ENCODE measurements around the gene FAM170B. TPM values are rescaled to one million over a fixed set of nuclear protein-coding genes. Genes with fewer than 3 reads are reported as not detected.

The FAM170B gene
- total and polyA plus RNA-seq, 5 donors from 2014 or later = not detected

DNA sequence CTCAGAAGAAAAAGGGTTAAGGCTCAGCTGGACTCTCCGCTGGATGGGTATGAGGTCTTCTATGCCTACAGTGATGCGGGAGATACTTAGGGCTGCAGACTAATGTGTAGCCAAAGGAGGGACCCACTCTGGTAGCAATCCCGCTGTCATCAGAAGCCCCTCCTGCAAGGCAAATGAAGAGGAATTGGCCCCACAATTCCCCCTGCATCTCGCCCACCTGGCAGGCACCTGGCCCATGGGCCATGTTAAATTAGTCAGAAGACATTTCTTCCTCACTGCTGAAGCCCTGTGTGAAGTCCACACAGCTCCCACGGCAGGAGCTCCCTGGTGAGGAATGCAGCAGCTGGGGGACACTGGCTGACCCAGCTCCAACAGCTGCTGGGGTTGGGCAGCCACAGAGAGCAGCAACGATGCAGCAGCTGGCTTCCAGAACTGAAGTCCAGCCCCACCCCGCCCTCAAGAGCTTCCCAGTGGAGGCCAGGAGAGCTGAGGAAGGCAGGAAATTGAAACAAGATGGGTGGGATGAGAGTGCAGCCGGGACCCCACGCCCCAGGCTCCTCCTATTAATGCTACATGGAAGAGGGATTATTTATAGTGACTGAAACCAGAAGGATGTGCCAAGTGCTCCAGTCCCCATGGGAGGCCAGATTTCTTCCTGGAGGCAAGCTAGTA, 24.0 kb downstream of the FAM170B start:
- peaks cover 0 to 5% (median 2%) of the 10 kb centered on the region in 4 donors for H3K4me1 Mint-ChIP-seq
- Histone ChIP-seq H3K27me3 (ENCODE audit: control insufficient read depth, insufficient read depth, low read length) (no peaks in the 10 kb centered on the region), H3K4me3 (ENCODE audit: low read depth, low read length) (no peak overlapping the region), H3K4me1 (ENCODE audit: control insufficient read depth, insufficient read depth, low read length, poor library complexity, severe bottlenecking) (no peaks in the 10 kb centered on the region), H3K9me3 (ENCODE audit: control insufficient read depth in 2 of 2, low read length in 2 of 2) (no peaks in the 10 kb centered on the region), H3K27ac (ENCODE audit: insufficient read depth, low read length, poor library complexity, severe bottlenecking) (no peak overlapping the region), H3K36me3 (ENCODE audit: control insufficient read depth, insufficient read depth, low read length) (no peaks in the 10 kb centered on the region)
- H3K27ac Mint-ChIP-seq = no peak overlapping the region
- no peak overlapping the region for H3K4me3 Mint-ChIP-seq
- H3K27me3 Mint-ChIP-seq = peaks cover 22% of the 10 kb centered on the region
- H3K36me3 Mint-ChIP-seq = no peaks in the 10 kb centered on the region
- no peaks in the 10 kb centered on the region for H3K9me3 Mint-ChIP-seq
- ATAC-seq (ENCODE audit: low read depth in 2 of 2) (no peak), DNase-seq (no peak)

GRCh38 chr10:49108656-49109055, 25.2 kb downstream of the FAM170B start:
- peaks cover 0 to 2% (median 0%) of the 10 kb centered on the region in 7 donors for H3K9me3 Mint-ChIP-seq
- peaks cover 0 to 3% (median 0%) of the 10 kb centered on the region in 4 donors for H3K4me1 Mint-ChIP-seq
- H3K27me3 Mint-ChIP-seq = peaks cover 11% of the 10 kb centered on the region
- no peak overlapping the region for H3K27ac Mint-ChIP-seq
- H3K4me1 ChIP-seq (ENCODE audit: control insufficient read depth, insufficient read depth, low read length, poor library complexity, severe bottlenecking) = no peaks in the 10 kb centered on the region
- H3K4me3 Mint-ChIP-seq = no peak overlapping the region
- no peak overlapping the region for H3K4me3 ChIP-seq (ENCODE audit: low read depth, low read length)
- ATAC-seq (ENCODE audit: low read depth in 2 of 2) (no peak), DNase-seq (no peak)
- H3K36me3 ChIP-seq (ENCODE audit: control insufficient read depth, insufficient read depth, low read length) = no peaks in the 10 kb centered on the region
- no peak overlapping the region for H3K27ac ChIP-seq (ENCODE audit: insufficient read depth, low read length, poor library complexity, severe bottlenecking)
- no peaks in the 10 kb centered on the region for H3K9me3 ChIP-seq (ENCODE audit: control insufficient read depth in 2 of 2, low read length in 2 of 2)
- H3K27me3 ChIP-seq (ENCODE audit: control insufficient read depth, insufficient read depth, low read length) = no peaks in the 10 kb centered on the region
- H3K36me3 Mint-ChIP-seq = no peaks in the 10 kb centered on the region

DNA sequence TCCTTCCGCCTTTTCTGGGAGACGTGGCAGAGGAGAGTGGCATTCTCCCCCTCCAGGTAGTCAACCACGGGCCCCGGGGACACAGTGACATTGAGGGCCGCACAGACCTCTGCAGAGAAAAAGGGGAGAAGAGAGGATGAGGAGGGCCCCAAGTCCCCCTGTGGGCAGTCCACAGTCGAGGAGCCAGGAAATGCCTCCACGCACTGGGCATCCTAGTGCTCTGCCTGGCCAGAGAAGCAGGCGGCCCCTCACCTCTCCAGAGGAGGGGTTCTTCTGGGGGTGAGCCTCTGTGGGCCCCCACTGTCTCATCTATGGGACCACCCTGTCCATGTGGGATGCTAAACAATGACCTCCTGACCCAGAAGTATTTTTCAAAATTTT, 25.9 kb downstream of the FAM170B start:
- H3K4me1 Mint-ChIP-seq = no peaks in the 10 kb centered on the region
- Histone ChIP-seq H3K4me3 (ENCODE audit: low read depth, low read length) (no peak overlapping the region), H3K9me3 (ENCODE audit: control insufficient read depth in 2 of 2, low read length in 2 of 2) (no peaks in the 10 kb centered on the region), H3K27me3 (ENCODE audit: control insufficient read depth, insufficient read depth, low read length) (no peaks in the 10 kb centered on the region), H3K4me1 (ENCODE audit: control insufficient read depth, insufficient read depth, low read length, poor library complexity, severe bottlenecking) (no peaks in the 10 kb centered on the region), H3K36me3 (ENCODE audit: control insufficient read depth, insufficient read depth, low read length) (no peaks in the 10 kb centered on the region), H3K27ac (ENCODE audit: insufficient read depth, low read length, poor library complexity, severe bottlenecking) (no peak overlapping the region)
- DNase-seq (no peak), ATAC-seq (ENCODE audit: low read depth in 2 of 2) (no peak)
- no peaks in the 10 kb centered on the region for H3K36me3 Mint-ChIP-seq
- no peak overlapping the region for H3K27ac Mint-ChIP-seq
- no peak overlapping the region for H3K4me3 Mint-ChIP-seq
- peaks cover 0 to 2% (median 0%) of the 10 kb centered on the region in 7 donors for H3K9me3 Mint-ChIP-seq
- peaks cover 5% of the 10 kb centered on the region for H3K27me3 Mint-ChIP-seq

- Histone ChIP-seq H3K4me3 (ENCODE audit: low read depth, low read length) (no peak overlapping the region), H3K27me3 (ENCODE audit: control insufficient read depth, insufficient read depth, low read length) (no peaks in the 10 kb centered on the region), H3K36me3 (ENCODE audit: control insufficient read depth, insufficient read depth, low read length) (no peaks in the 10 kb centered on the region), H3K9me3 (ENCODE audit: control insufficient read depth in 2 of 2, low read length in 2 of 2) (no peaks in the 10 kb centered on the region), H3K27ac (ENCODE audit: insufficient read depth, low read length, poor library complexity, severe bottlenecking) (no peak overlapping the region), H3K4me1 (ENCODE audit: control insufficient read depth, insufficient read depth, low read length, poor library complexity, severe bottlenecking) (no peaks in the 10 kb centered on the region)
- Mint-ChIP-seq H3K36me3 (no peaks in the 10 kb centered on the region), H3K4me1 (no peaks in the 10 kb centered on the region), H3K4me3 (no peak overlapping the region), H3K27ac (no peak overlapping the region), H3K9me3 (peaks cover 0 to 2% (median 0%) of the 10 kb centered on the region in 7 donors), H3K27me3 (peaks cover 5% of the 10 kb centered on the region)
- DNase-seq (no peak), ATAC-seq (ENCODE audit: low read depth in 2 of 2) (no peak)
These were observed 26.5 kb downstream of the FAM170B start for GRCh38 chr10:49107111-49107886.

DNA sequence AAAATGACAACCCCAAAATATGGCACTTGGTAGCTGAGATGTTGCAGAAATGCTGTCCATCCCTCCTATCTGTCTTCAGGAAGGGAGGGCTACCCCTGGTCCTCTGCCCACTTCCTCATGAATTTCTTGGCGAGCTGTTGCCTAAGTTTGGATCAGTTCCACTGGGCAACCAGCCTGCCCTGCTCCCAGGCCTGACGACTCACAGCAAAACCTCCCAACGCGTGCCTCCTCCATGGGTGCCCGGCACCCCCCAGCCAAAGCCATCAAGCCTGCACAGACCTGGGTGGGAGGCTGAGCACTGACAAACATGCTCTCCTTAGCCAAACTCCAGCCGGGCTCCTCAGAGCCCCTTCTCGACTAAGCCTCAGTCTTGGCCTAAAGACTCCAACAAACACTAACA, 27.4 kb downstream of the FAM170B start:
- H3K9me3 ChIP-seq (ENCODE audit: control insufficient read depth in 2 of 2, low read length in 2 of 2) = no peaks in the 10 kb centered on the region
- no peaks in the 10 kb centered on the region for H3K4me1 Mint-ChIP-seq
- no peak for ATAC-seq (ENCODE audit: low read depth in 2 of 2)
- H3K27ac ChIP-seq (ENCODE audit: insufficient read depth, low read length, poor library complexity, severe bottlenecking) = no peak overlapping the region
- H3K4me3 ChIP-seq (ENCODE audit: low read depth, low read length) = no peak overlapping the region
- H3K9me3 Mint-ChIP-seq = peaks cover 0 to 3% (median 0%) of the 10 kb centered on the region in 7 donors
- no peaks in the 10 kb centered on the region for H3K36me3 Mint-ChIP-seq
- peaks cover 5% of the 10 kb centered on the region for H3K27me3 Mint-ChIP-seq
- H3K4me1 ChIP-seq (ENCODE audit: control insufficient read depth, insufficient read depth, low read length, poor library complexity, severe bottlenecking) = no peaks in the 10 kb centered on the region
- no peaks in the 10 kb centered on the region for H3K36me3 ChIP-seq (ENCODE audit: control insufficient read depth, insufficient read depth, low read length)
- H3K27ac Mint-ChIP-seq = no peak overlapping the region
- no peaks in the 10 kb centered on the region for H3K27me3 ChIP-seq (ENCODE audit: control insufficient read depth, insufficient read depth, low read length)
- H3K4me3 Mint-ChIP-seq = no peak overlapping the region
- no peak for DNase-seq

GRCh38 chr10:49105076-49105475, 28.7 kb downstream of the FAM170B start:
- H3K36me3 ChIP-seq (ENCODE audit: control insufficient read depth, insufficient read depth, low read length) = no peaks in the 10 kb centered on the region
- Mint-ChIP-seq H3K4me3 (no peak overlapping the region), H3K9me3 (peaks cover 0 to 3% (median 0%) of the 10 kb centered on the region in 7 donors), H3K36me3 (no peaks in the 10 kb centered on the region), H3K4me1 (no peaks in the 10 kb centered on the region), H3K27ac (no peak overlapping the region), H3K27me3 (peaks cover 5% of the 10 kb centered on the region)
- DNase-seq = no peak
- ATAC-seq (ENCODE audit: low read depth in 2 of 2) = no peak
- H3K4me1 ChIP-seq (ENCODE audit: control insufficient read depth, insufficient read depth, low read length, poor library complexity, severe bottlenecking) = no peaks in the 10 kb centered on the region
- H3K9me3 ChIP-seq (ENCODE audit: control insufficient read depth in 2 of 2, low read length in 2 of 2) = no peaks in the 10 kb centered on the region
- H3K4me3 ChIP-seq (ENCODE audit: low read depth, low read length) = no peak overlapping the region
- H3K27ac ChIP-seq (ENCODE audit: insufficient read depth, low read length, poor library complexity, severe bottlenecking) = no peak overlapping the region
- H3K27me3 ChIP-seq (ENCODE audit: control insufficient read depth, insufficient read depth, low read length) = no peaks in the 10 kb centered on the region

GRCh38 chr10:49104323-49104722, 29.5 kb downstream of the FAM170B start:
- Histone ChIP-seq H3K27ac (ENCODE audit: insufficient read depth, low read length, poor library complexity, severe bottlenecking) (no peak overlapping the region), H3K36me3 (ENCODE audit: control insufficient read depth, insufficient read depth, low read length) (no peaks in the 10 kb centered on the region), H3K9me3 (ENCODE audit: control insufficient read depth in 2 of 2, low read length in 2 of 2) (no peaks in the 10 kb centered on the region), H3K4me3 (ENCODE audit: low read depth, low read length) (no peak overlapping the region), H3K4me1 (ENCODE audit: control insufficient read depth, insufficient read depth, low read length, poor library complexity, severe bottlenecking) (no peaks in the 10 kb centered on the region), H3K27me3 (ENCODE audit: control insufficient read depth, insufficient read depth, low read length) (no peaks in the 10 kb centered on the region)
- Mint-ChIP-seq H3K4me1 (no peaks in the 10 kb centered on the region), H3K27ac (no peak overlapping the region), H3K36me3 (no peaks in the 10 kb centered on the region), H3K9me3 (peaks cover 0 to 3% (median 0%) of the 10 kb centered on the region in 7 donors), H3K27me3 (peaks cover 1% of the 10 kb centered on the region), H3K4me3 (no peak overlapping the region)
- DNase-seq (no peak), ATAC-seq (ENCODE audit: low read depth in 2 of 2) (no peak)

DNA sequence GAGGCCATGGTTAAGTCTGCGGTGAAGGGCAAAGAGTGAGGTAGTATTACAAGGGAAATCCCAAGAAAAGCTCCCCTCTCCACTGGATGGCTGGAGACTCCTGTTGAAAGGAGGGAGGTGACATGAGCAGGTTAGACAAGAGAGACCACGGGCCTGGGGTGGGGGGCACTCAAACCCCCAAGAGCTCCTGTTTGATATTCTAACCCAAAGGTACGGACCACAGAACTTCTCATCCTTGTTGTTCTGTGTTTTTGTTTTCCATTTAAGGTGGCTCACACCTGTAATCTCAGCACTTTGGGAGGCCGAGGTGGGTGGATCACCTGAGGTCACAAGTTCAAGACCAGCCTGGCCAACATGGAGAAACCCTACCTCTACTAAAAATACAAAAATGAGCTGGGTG, 30.1 kb downstream of the FAM170B start:
- H3K36me3 ChIP-seq (ENCODE audit: control insufficient read depth, insufficient read depth, low read length) = no peaks in the 10 kb centered on the region
- no peak overlapping the region for H3K27ac ChIP-seq (ENCODE audit: insufficient read depth, low read length, poor library complexity, severe bottlenecking)
- Mint-ChIP-seq H3K27ac (peak overlapping the region in 1 of 3 donors; percentile 74), H3K4me1 (no peaks in the 10 kb centered on the region), H3K27me3 (no peaks in the 10 kb centered on the region), H3K9me3 (peaks cover 0 to 3% (median 0%) of the 10 kb centered on the region in 7 donors), H3K4me3 (no peak overlapping the region), H3K36me3 (no peaks in the 10 kb centered on the region)
- no peak overlapping the region for H3K4me3 ChIP-seq (ENCODE audit: low read depth, low read length)
- ATAC-seq (ENCODE audit: low read depth in 2 of 2) = no peak
- no peaks in the 10 kb centered on the region for H3K27me3 ChIP-seq (ENCODE audit: control insufficient read depth, insufficient read depth, low read length)
- H3K4me1 ChIP-seq (ENCODE audit: control insufficient read depth, insufficient read depth, low read length, poor library complexity, severe bottlenecking) = no peaks in the 10 kb centered on the region
- H3K9me3 ChIP-seq (ENCODE audit: control insufficient read depth in 2 of 2, low read length in 2 of 2) = no peaks in the 10 kb centered on the region
- DNase-seq = no peak

Data from CD4-positive, CD25-positive, alpha-beta regulatory T cell (primary cell).